Esophagus squamous epithelium (tissue), 5 donors: Measurements from ENCODE around the gene PRR12. TPM values are rescaled to one million over a fixed set of nuclear protein-coding genes. Genes with fewer than 3 reads are reported as not detected.

Source experiments
- DNase-seq: peaks from one replicate; lab custom pipeline; 2025; lab: John Stamatoyannopoulos, UW
- H3K27ac ChIP-seq, 4 donors: fragments of 200-600 bp; sonication (generic); one replicate each; pipeline ENCODE4 v1.5.1; 2016 to 2019; ENCODE audit warnings: mild to moderate bottlenecking in 1 of 4
- H3K27me3 ChIP-seq, 4 donors: fragments of 200-600 bp; sonication (generic); 1 replicate in 3 of 4; 2 replicates in 1 of 4; pipeline versions ENCODE4 v1.5.1 to v1.6.0; 2017 to 2021; ENCODE audit warnings: antibody characterized with exemption in 1 of 4
- H3K36me3 ChIP-seq, 3 donors: fragments of 200-600 bp; sonication (generic); one replicate each; pipeline ENCODE4 v1.5.1; 2016 to 2019
- H3K4me1 ChIP-seq, 3 donors: fragments of 200-600 bp; sonication (generic); one replicate each; pipeline ENCODE4 v1.5.1; 2017 to 2019
- H3K4me3 ChIP-seq, 4 donors: fragments of 200-600 bp; sonication (generic); 1 replicate in 3 of 4; 2 replicates in 1 of 4; pipeline ENCODE4 v1.5.1; 2016 to 2019; ENCODE audit warnings: mild to moderate bottlenecking in 2 of 4, moderate library complexity in 1 of 4
- H3K9me3 ChIP-seq, 3 donors: fragments of 200-600 bp; sonication (generic); one replicate each; pipeline ENCODE4 v1.5.1; 2016 to 2019
- POLR2A ChIP-seq, 4 donors: fragments of 450-650 bp; IDR thresholded peaks; one replicate each; pipeline ENCODE4 v1.6.1; 2017; ENCODE audit warnings: antibody characterized with exemption in 4 of 4, mild to moderate bottlenecking in 4 of 4, moderate library complexity in 3 of 4
- WGBS, 2 donors: methylation state at CpG; one replicate each; pipeline ENCODE4 v1.1.5; 2018; 5-methylcytosine and 5-hydroxymethylcytosine counted together
- intact Hi-C: fragments of 100-400 bp; cut with DNase I; formaldehyde crosslinking; loops from one replicate; pipeline ENCODE4 v1.15.0; 2022
- total RNA-seq, 4 donors: library from RNA; depleted of rRNA; stranded (reverse); fragments of >200 nt; gene quantifications; one replicate each; pipeline ENCODE4 v1.1.0, GENCODE V29; 2016
- TF ChIP-seq, protein P1 (sequence below), 6 experiments: fragments of 450-650 bp in 4 of 6; fragments of 200-600 bp in 2 of 6; sonication (generic) in 2 of 6; IDR thresholded peaks; one replicate each; pipeline ENCODE4 v1.5.1; 2016 to 2019; ENCODE audit warnings: antibody characterized with exemption in 6 of 6, mild to moderate bottlenecking in 4 of 6, moderate library complexity in 4 of 6
- donor health status: DM: yes; HTN: yes; CAD: no.

Gene PRR12
- total RNA-seq, 4 donors from 2014 or later = 4.5 to 11.9 (median 7.7) TPM

DNA sequence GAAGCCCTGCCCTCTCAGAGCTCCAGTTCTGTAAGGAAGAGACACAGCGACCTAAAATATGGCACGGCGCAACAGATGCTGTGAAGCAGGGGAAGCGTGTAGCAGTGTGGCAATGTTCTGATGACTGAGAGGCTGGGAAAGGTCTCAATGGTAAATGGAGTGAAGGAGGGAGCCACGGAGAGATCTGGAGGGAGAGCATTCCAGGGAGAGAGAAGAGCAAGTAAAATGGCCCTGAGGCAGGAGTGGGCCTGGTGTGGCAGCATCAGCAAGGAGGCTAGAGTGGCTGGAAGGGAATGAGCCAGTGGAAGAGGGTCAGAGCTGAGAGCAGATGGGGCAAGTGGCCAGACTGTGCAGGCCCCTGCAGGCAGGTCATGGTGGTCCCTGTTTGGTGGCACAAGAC lies 46.8 kb upstream of the PRR12 start:
- WGBS, 2 donors = 73 to 84% methylated on average over 5 of the region's 5 CpGs
- Histone ChIP-seq H3K9me3 (no peaks in the 10 kb centered on the region), H3K27me3 (no peaks in the 10 kb centered on the region), H3K27ac (no peak overlapping the region), H3K36me3 (peaks cover 0 to 1% (median 0%) of the 10 kb centered on the region in 3 donors), H3K4me1 (peaks cover 0 to 12% (median 0%) of the 10 kb centered on the region in 3 donors), H3K4me3 (no peak overlapping the region)
- intact Hi-C loops = loop anchor here (5.0 kb wide), 1 partner anchor 37 kb away; no protein-coding TSS in a partner anchor
- TF ChIP-seq, protein P1, sequence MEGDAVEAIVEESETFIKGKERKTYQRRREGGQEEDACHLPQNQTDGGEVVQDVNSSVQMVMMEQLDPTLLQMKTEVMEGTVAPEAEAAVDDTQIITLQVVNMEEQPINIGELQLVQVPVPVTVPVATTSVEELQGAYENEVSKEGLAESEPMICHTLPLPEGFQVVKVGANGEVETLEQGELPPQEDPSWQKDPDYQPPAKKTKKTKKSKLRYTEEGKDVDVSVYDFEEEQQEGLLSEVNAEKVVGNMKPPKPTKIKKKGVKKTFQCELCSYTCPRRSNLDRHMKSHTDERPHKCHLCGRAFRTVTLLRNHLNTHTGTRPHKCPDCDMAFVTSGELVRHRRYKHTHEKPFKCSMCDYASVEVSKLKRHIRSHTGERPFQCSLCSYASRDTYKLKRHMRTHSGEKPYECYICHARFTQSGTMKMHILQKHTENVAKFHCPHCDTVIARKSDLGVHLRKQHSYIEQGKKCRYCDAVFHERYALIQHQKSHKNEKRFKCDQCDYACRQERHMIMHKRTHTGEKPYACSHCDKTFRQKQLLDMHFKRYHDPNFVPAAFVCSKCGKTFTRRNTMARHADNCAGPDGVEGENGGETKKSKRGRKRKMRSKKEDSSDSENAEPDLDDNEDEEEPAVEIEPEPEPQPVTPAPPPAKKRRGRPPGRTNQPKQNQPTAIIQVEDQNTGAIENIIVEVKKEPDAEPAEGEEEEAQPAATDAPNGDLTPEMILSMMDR (IDR thresholded peaks at IDR 0.05) = no peak
- no peak for TF ChIP-seq POLR2A (IDR thresholded peaks at IDR 0.05)
- DNase-seq = no peak

GRCh38 chr19:49546825-49547565 lies 44.0 kb upstream of the PRR12 start:
- intact Hi-C loops = no loop called here
- DNase-seq = no peak
- Histone ChIP-seq H3K36me3 (no peaks in the 10 kb centered on the region), H3K4me1 (peaks cover 0 to 12% (median 0%) of the 10 kb centered on the region in 3 donors), H3K4me3 (no peak overlapping the region), H3K9me3 (no peaks in the 10 kb centered on the region), H3K27me3 (no peaks in the 10 kb centered on the region), H3K27ac (no peak overlapping the region)
- WGBS, 2 donors = 4 to 7% methylated on average over 9 of the region's 9 CpGs
- TF ChIP-seq POLR2A (IDR thresholded peaks at IDR 0.05) = no peak
- TF ChIP-seq, protein P1 (IDR thresholded peaks at IDR 0.05) = peak; percentile 80 to 91 (median 90)

DNA sequence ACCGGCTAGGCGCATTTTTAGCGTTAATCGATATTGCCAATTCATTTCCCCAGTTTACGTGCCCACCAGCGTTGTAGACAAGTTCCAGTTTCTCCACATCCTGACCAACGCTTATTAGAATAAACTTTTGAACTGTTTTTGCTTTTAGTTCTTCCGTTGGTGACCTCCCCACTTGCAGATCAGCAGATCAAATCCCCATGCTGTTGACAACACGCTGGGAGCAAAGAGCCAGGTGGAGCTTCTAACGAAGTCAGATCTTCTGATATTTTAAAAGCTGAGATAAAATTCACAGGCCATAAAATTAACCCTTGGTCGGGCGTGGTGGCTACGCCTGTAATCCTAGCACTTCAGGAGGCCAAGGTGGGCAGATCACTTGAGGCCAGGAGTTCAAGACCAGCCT lies 41.9 kb upstream of the PRR12 start:
- Histone ChIP-seq H3K4me1 (peaks cover 5 to 28% (median 6%) of the 10 kb centered on the region in 3 donors), H3K27me3 (no peaks in the 10 kb centered on the region), H3K27ac (no peak overlapping the region), H3K9me3 (no peaks in the 10 kb centered on the region), H3K4me3 (no peak overlapping the region), H3K36me3 (no peaks in the 10 kb centered on the region)
- TF ChIP-seq POLR2A (IDR thresholded peaks at IDR 0.05) = no peak
- TF ChIP-seq, protein P1 (IDR thresholded peaks at IDR 0.05) = no peak
- 57 to 67% methylated on average over 13 of the region's 13 CpGs for WGBS, 2 donors
- DNase-seq = no peak
- intact Hi-C loops = no loop called here

DNA sequence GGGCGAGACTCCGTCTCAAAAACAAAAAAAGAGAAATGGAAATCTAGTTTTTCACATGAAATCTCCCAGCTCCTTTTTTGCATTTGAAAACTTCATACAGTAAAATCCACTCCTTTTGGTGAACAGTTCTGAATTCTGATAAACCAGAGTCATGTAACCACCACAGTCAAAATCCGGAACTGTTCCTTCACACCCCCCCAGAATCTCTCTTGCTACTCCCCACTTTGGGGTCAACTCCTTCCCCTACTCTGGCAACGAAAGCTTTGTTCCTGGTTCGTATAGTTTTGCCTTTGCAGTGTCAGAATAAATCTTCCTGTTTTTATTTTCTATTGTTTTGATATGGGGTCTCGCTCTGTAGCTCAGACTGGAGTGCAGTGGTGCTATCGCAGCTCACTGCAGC lies 39.5 kb upstream of the PRR12 start:
- intact Hi-C loops = no loop called here
- TF ChIP-seq POLR2A (IDR thresholded peaks at IDR 0.05) = no peak
- TF ChIP-seq, protein P1 (IDR thresholded peaks at IDR 0.05) = no peak
- no peak for DNase-seq
- Histone ChIP-seq H3K4me1 (peaks cover 14 to 48% (median 15%) of the 10 kb centered on the region in 3 donors), H3K27ac (peak overlapping the region in 1 of 4 donors; percentile 90), H3K9me3 (no peaks in the 10 kb centered on the region), H3K4me3 (no peak overlapping the region), H3K36me3 (peaks cover 4 to 19% (median 5%) of the 10 kb centered on the region in 3 donors), H3K27me3 (no peaks in the 10 kb centered on the region)
- 86 to 89% methylated on average over 7 of the region's 7 CpGs for whole genome bisulfite sequencing, 2 donors

- Histone ChIP-seq H3K9me3 (no peaks in the 10 kb centered on the region), H3K4me3 (no peak overlapping the region), H3K27ac (peak overlapping the region in 3 of 4 donors; percentile 6 to 90 (median 38)), H3K36me3 (peaks cover 9 to 32% (median 17%) of the 10 kb centered on the region in 3 donors), H3K4me1 (peaks cover 14 to 42% (median 15%) of the 10 kb centered on the region in 3 donors), H3K27me3 (no peaks in the 10 kb centered on the region)
- 68 to 88% methylated on average over 9 to 11 of the region's 11 CpGs for WGBS, 2 donors
- intact Hi-C loops = no loop called here
- DNase-seq = no peak
- TF ChIP-seq POLR2A (IDR thresholded peaks at IDR 0.05) = no peak
- TF ChIP-seq, protein P1 (IDR thresholded peaks at IDR 0.05) = no peak
Observed at GRCh38 chr19:49552749-49553148, 38.2 kb upstream of the PRR12 start.
